GM12878 (cell line): ENCODE results near the gene ARID3A. TPM values are rescaled to one million over a fixed set of nuclear protein-coding genes. Genes with fewer than 3 reads are reported as not detected.

Experiments
- ATAC-seq: fragments of 200-7000 bp; cut with Tn5 transposase; 3 replicates; pipeline ENCODE4 v1.9.1; 2020; ENCODE audit warnings: mild to moderate bottlenecking, moderate library complexity
- BruUV-seq: library from RNA; stranded (reverse); fragments of 400-500 nt; replicated peaks from 2 replicates; lab custom pipeline; 2021; lab: Mats Ljungman, UMichigan
- CTCF ChIA-PET: fragments of 300-600 bp; sonication (Branson Sonifier 250); formaldehyde crosslinking; extraction: SDS; loops from one replicate; lab custom pipeline; 2021; ENCODE audit warnings: inconsistent platforms; lab: Yijun Ruan, JAX
- POLR2A ChIA-PET: fragments of 350-600 bp; formaldehyde crosslinking; extraction: SDS; loops from one replicate; lab custom pipeline; 2021; ENCODE audit warnings: inconsistent platforms; lab: Charles Lee
- RAD21 ChIA-PET: fragments of 300-600 bp; sonication (Branson Sonifier 250); formaldehyde crosslinking; loops from one replicate; lab custom pipeline; 2023; ENCODE audit warnings: antibody characterized with exemption; ENCODE audit not compliant: unreplicated experiment; lab: Charles Lee
- SMC1A ChIA-PET: fragments of 300-600 bp; sonication (Branson Sonifier 250); formaldehyde crosslinking; loops from one replicate; lab custom pipeline; 2023; ENCODE audit not compliant: unreplicated experiment, uncharacterized antibody; lab: Charles Lee
- DNase-seq: peaks from one replicate; pipeline ENCODE4 v3.0.0-alpha.2; 2011; ENCODE audit warnings: low read depth, low spot score
- FAIRE-seq: peaks from 3 replicates; lab custom pipeline; 2011; peaks lifted over from hg19 to GRCh38; lab: Jason Lieb, UNC
- H2AFZ ChIP-seq: 2 replicates; pipeline ENCODE4 v1.6.0; 2011; ENCODE audit warnings: low read depth, low read length, control low read depth; ENCODE audit not compliant: control insufficient read depth
- H3K27ac ChIP-seq: 2 replicates; pipeline ENCODE4 v1.5.1; 2011; ENCODE audit warnings: control low read depth; ENCODE audit not compliant: control insufficient read depth, insufficient read depth
- H3K27me3 ChIP-seq, 2 experiments: replicated peaks in 1 of 2; 2 replicates each; pipeline versions ENCODE4 v1.6.0 to v1.6.1; 2011; ENCODE audit warnings: low read length in 1 of 2; ENCODE audit not compliant: control insufficient read depth in 2 of 2, insufficient read depth in 2 of 2
- H3K36me3 ChIP-seq, 2 experiments: 2 replicates each; pipeline ENCODE4 v1.5.1; 2011; ENCODE audit warnings: low read length in 1 of 2; ENCODE audit not compliant: control insufficient read depth in 2 of 2, insufficient read depth in 2 of 2
- H3K4me1 ChIP-seq: 2 replicates; pipeline ENCODE4 v1.6.1; 2011; ENCODE audit warnings: mild to moderate bottlenecking, low read length, moderate library complexity, mixed read lengths; ENCODE audit not compliant: control insufficient read depth, insufficient read depth
- H3K4me2 ChIP-seq: 2 replicates; pipeline ENCODE4 v1.6.0; 2011; ENCODE audit warnings: control low read depth; ENCODE audit not compliant: control insufficient read depth, insufficient read depth
- H3K4me3 ChIP-seq: fragments of 200-600 bp; sonication (generic); 2 replicates; pipeline ENCODE4 v1.5.1; 2016
- H3K79me2 ChIP-seq: 2 replicates; pipeline ENCODE4 v1.6.0; 2011; ENCODE audit warnings: low read length; ENCODE audit not compliant: control insufficient read depth, insufficient read depth
- H3K9ac ChIP-seq: 2 replicates; pipeline ENCODE4 v1.8.0; 2011; ENCODE audit warnings: low read length, control low read depth, mixed read lengths; ENCODE audit not compliant: control insufficient read depth, insufficient read depth
- H3K9me3 ChIP-seq: replicated peaks from 3 replicates; pipeline ENCODE4 v1.5.1; 2011; ENCODE audit warnings: mild to moderate bottlenecking, low read length; ENCODE audit not compliant: control insufficient read depth, insufficient read depth
- H4K20me1 ChIP-seq: 2 replicates; pipeline ENCODE4 v1.6.0; 2011; ENCODE audit not compliant: control insufficient read depth, insufficient read depth
- ETV6 ChIP-seq, 2 experiments: fragments of 450-650 bp in 1 of 2; IDR thresholded peaks in 1 of 2; conservative IDR thresholded peaks in 1 of 2; 2 replicates each; pipeline ENCODE4 v1.6.1; 2014; ENCODE audit warnings: antibody characterized with exemption in 1 of 2, borderline replicate concordance in 1 of 2, low read depth in 1 of 2, mild to moderate bottlenecking in 1 of 2, moderate library complexity in 1 of 2
- FOXM1 ChIP-seq: IDR thresholded peaks from 2 replicates; pipeline ENCODE4 v1.6.1; 2012; ENCODE audit warnings: low read depth, mild to moderate bottlenecking, inconsistent platforms, low read length, moderate library complexity
- KAT2A ChIP-seq: conservative IDR thresholded peaks from 2 replicates; pipeline ENCODE4 v1.6.1; 2011; ENCODE audit warnings: low read depth, low read length; ENCODE audit not compliant: control insufficient read depth
- KDM1A ChIP-seq: fragments of 200-600 bp; sonication (generic); IDR thresholded peaks from 2 replicates; pipeline ENCODE4 v1.6.1; 2016; ENCODE audit warnings: borderline replicate concordance
- LARP7 ChIP-seq: fragments of 450-650 bp; IDR thresholded peaks from 2 replicates; pipeline ENCODE4 v1.6.1; 2017; ENCODE audit warnings: mild to moderate bottlenecking
- NFXL1 ChIP-seq: fragments of 450-650 bp; IDR thresholded peaks from 2 replicates; pipeline ENCODE4 v1.6.1; 2017; ENCODE audit warnings: antibody characterized with exemption, mild to moderate bottlenecking, borderline replicate concordance
- POLR2A ChIP-seq: IDR thresholded peaks from 2 replicates; pipeline ENCODE4 v1.6.1; 2011; ENCODE audit warnings: low read depth, mild to moderate bottlenecking, low read length
- RAD21 ChIP-seq: IDR thresholded peaks from 2 replicates; pipeline ENCODE4 v1.6.1; 2011; ENCODE audit warnings: mild to moderate bottlenecking, low read depth, low read length, moderate library complexity; ENCODE audit not compliant: insufficient read depth
- WGBS: methylation state at CpG from one replicate; pipeline ENCODE4 v1.1.6; 2016; ENCODE audit warnings: low lambda C conversion rate; ENCODE audit not compliant: insufficient replicate concordance, insufficient coverage; ENCODE audit errors: missing lambda C conversion rate; 5-methylcytosine and 5-hydroxymethylcytosine counted together
- in situ Hi-C: fragments of 300-500 bp; cut with MboI; formaldehyde crosslinking; loops from 9 replicates; pipeline ENCODE4 v1.14.3; 2018; ENCODE audit warnings: mixed read lengths
- intact Hi-C: fragments of 100-400 bp; cut with micrococcal nuclease; formaldehyde crosslinking; loops from one replicate; pipeline ENCODE4 v1.14.2; 2022; ENCODE audit not compliant: unreplicated experiment
- polyA plus RNA-seq, 11 experiments: library from polyadenylated mRNA; depleted of rRNA in 4 of 11; unstranded in 6 of 11; stranded (reverse) in 5 of 11; fragments of >200 nt; fragmentation: Nextera tagmentation in 4 of 11; fragmentation: Illumina TruSeq in 1 of 11; extraction: Ambion mirVana in 4 of 11; extraction: Trizol in 1 of 11; gene quantifications; 1 replicate in 1 of 11; 2 replicates in 10 of 11; pipeline versions ENCODE4 v1.2.1 to v1.2.3, GENCODE V29; 2011 to 2016; ENCODE audit warnings: inconsistent platforms in 2 of 11, missing spikeins in 2 of 11, low read depth in 1 of 11
- total RNA-seq, 4 experiments: library from RNA; depleted of rRNA in 3 of 4; stranded (reverse); fragments of >200 nt in 3 of 4; fragmentation: Illumina TruSeq in 1 of 4; extraction: Trizol in 1 of 4; gene quantifications; 2 replicates each; pipeline versions ENCODE4 v1.2.1 to v1.2.3, GENCODE V29; 2013 to 2021
- TF ChIP-seq, protein P1 (sequence below): IDR thresholded peaks from 2 replicates; pipeline ENCODE4 v1.6.1; 2012; ENCODE audit warnings: low read depth, low read length, improper control_type of control experiment
- TF ChIP-seq, protein P2 (sequence below): IDR thresholded peaks from 2 replicates; pipeline ENCODE4 v1.6.1; 2011; ENCODE audit warnings: mild to moderate bottlenecking, low read depth, low read length, moderate library complexity; ENCODE audit not compliant: insufficient replicate concordance

Gene ARID3A
- total and polyA plus RNA-seq, 10 of the 15 experiments (the other 5 are each of a cell fraction or from before 2014, with no cell fraction given) = 0.76 to 70.0 (median 16.7) TPM

DNA sequence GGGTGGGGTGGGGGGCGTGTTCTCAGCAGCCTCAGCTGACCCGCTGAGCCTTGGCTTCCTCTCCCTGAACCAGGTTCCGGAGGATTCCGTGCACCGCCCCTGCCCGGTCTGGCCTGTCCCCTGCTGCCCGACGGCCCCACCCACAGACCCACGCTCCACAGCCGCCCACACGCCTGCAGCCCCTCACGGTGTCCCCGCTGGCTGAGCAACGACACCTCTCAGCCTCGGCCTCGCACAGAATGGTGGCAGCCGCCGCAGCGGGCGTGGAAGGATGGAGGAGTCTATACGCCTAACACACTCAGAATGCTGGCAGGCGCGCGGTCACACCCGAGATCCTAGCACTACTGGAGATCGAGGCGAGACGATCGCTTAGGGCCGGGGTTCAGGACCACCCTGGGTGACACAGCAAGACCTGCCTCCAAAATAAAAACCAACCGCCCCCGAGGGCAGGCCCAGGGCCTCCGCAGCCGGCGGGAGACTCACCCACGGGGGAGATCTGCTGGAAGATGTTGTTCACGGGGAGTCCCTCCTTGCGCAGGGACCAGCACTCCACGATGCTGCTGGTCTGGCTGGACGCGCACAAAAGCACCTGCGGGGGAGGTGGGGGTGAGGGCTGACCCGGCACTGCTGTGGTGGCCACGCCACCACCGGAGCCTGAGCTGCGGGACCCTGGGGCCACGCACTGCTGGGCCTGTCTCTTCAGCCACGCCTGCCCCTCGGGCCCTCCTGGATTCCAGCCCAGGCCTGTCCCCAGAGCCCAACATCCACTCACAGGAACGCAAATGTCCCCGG, 41.2 kb upstream of the ARID3A start:
- DNase-seq (no peak), ATAC-seq (no peak), FAIRE-seq (no peak)
- intact Hi-C loops = no loop called here
- Histone ChIP-seq H2AFZ (no peak overlapping the region), H3K4me1 (no peaks in the 10 kb centered on the region), H3K36me3 (peaks cover 0 to 3% of the 10 kb centered on the region in 2 experiments; a peak in 3 of 4 replicates), H3K79me2 (no peaks in the 10 kb centered on the region), H3K9ac (no peak overlapping the region), H3K27ac (no peak overlapping the region), H3K27me3 (no peaks in the 10 kb centered on the region), H3K9me3 (no peaks in the 10 kb centered on the region; the same call in 2 of the 3 replicates), H3K4me2 (no peak overlapping the region), H4K20me1 (no peaks in the 10 kb centered on the region), H3K4me3 (no peak overlapping the region)
- in situ Hi-C loops = no loop called here
- ChIA-PET CTCF (no interaction called here), SMC1A (no interaction called here), RAD21 (no interaction called here), POLR2A (no interaction called here)
- WGBS = 92% methylated on average over 36 of the region's 51 CpGs
- TF ChIP-seq POLR2A = peak; percentile 43; the same call in 1 of the 2 replicates
- TF ChIP-seq, protein P1, sequence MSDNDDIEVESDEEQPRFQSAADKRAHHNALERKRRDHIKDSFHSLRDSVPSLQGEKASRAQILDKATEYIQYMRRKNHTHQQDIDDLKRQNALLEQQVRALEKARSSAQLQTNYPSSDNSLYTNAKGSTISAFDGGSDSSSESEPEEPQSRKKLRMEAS = no peak
- TF ChIP-seq ETV6 (conservative IDR thresholded peaks at IDR 0.05 in 1 of 2, IDR thresholded peaks at IDR 0.05 in 1 of 2; ENCODE audit: borderline replicate concordance in 1 of 2, low read depth in 1 of 2) = no peak
- no TSS peak for BruUV-seq

DNA sequence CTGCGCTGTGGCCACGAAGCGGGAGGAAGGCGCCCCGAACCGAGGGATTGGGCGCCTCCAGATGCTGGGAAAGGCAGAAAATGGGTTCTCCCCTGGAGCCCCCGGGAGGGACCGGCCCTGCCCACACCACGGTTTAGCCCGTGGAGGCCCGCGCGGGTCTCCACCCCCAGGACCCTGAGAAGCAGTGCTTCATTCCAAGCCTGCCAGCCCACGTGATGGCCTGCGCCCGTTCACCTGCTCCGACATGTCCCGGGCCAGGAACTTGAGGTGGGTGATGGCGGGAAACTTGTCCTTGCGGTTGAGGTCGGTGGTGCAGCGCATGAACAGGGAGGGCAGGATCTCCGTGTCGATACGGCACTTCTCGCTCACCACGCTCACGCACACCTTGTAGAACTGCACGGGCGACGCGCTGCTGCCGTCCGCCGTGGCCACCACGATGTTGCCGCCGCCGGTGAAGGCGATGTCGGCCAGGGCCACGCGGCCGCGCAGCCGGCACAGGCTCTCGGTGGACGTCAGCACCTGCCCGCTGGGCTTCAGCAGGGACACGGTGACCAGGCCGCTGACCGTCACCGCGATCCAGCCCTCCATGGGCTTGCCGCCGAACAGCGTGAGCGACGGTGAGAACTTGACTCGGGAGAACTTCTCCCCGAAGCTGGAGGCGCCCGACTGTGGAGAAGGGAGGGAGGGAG, 40.2 kb upstream of the ARID3A start:
- Histone ChIP-seq H3K79me2 (no peaks in the 10 kb centered on the region), H3K36me3 (peaks cover 0 to 3% of the 10 kb centered on the region in 2 experiments; a peak in 3 of 4 replicates), H3K4me3 (no peak overlapping the region), H3K9ac (no peak overlapping the region), H3K9me3 (no peaks in the 10 kb centered on the region; the same call in 2 of the 3 replicates), H4K20me1 (no peaks in the 10 kb centered on the region), H3K4me1 (no peaks in the 10 kb centered on the region), H2AFZ (no peak overlapping the region), H3K4me2 (no peak overlapping the region), H3K27ac (no peak overlapping the region), H3K27me3 (no peaks in the 10 kb centered on the region)
- in situ Hi-C loops = no loop called here
- intact Hi-C loops = no loop called here
- 97% methylated on average over 63 of the region's 64 CpGs for WGBS
- DNase-seq (no peak), FAIRE-seq (no peak), ATAC-seq (no peak)
- ChIA-PET CTCF (no interaction called here), RAD21 (no interaction called here), SMC1A (no interaction called here), POLR2A (no interaction called here)
- BruUV-seq = no TSS peak
- TF ChIP-seq NFXL1 (no peak), KDM1A (no peak), RAD21 (no peak), FOXM1 (no peak), KAT2A (no peak), LARP7 (no peak)
- TF ChIP-seq, protein P2, sequence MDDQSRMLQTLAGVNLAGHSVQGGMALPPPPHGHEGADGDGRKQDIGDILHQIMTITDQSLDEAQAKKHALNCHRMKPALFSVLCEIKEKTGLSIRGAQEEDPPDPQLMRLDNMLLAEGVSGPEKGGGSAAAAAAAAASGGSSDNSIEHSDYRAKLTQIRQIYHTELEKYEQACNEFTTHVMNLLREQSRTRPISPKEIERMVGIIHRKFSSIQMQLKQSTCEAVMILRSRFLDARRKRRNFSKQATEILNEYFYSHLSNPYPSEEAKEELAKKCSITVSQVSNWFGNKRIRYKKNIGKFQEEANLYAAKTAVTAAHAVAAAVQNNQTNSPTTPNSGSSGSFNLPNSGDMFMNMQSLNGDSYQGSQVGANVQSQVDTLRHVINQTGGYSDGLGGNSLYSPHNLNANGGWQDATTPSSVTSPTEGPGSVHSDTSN = no peak
